ENCODE data around the gene GRIFIN.

The GRIFIN gene

GRCh38 chr7:2452643-2453270 lies 23.4 kb downstream of the GRIFIN start:
- no peak for TF ChIP-seq POLR2A (IDR thresholded peaks at IDR 0.05; ENCODE audit: low read depth, low read length)
- FAIRE-seq: no peak
- no peak for DNase-seq (ENCODE audit: insufficient read length, low spot score)

- TF ChIP-seq POLR2A (IDR thresholded peaks at IDR 0.05; ENCODE audit: low read depth, low read length): no peak
- DNase-seq (ENCODE audit: insufficient read length, low spot score): no peak
- FAIRE-seq: no peak
Observed at GRCh38 chr7:2452074-2452507, 24.1 kb downstream of the GRIFIN start.

- no peak; the same call in 1 of the 2 replicates for TF ChIP-seq POLR2A (IDR thresholded peaks at IDR 0.05; ENCODE audit: low read depth, low read length)
- FAIRE-seq: no peak
Observed at GRCh38 chr7:2451171-2452073, 24.8 kb downstream of the GRIFIN start.

DNA sequence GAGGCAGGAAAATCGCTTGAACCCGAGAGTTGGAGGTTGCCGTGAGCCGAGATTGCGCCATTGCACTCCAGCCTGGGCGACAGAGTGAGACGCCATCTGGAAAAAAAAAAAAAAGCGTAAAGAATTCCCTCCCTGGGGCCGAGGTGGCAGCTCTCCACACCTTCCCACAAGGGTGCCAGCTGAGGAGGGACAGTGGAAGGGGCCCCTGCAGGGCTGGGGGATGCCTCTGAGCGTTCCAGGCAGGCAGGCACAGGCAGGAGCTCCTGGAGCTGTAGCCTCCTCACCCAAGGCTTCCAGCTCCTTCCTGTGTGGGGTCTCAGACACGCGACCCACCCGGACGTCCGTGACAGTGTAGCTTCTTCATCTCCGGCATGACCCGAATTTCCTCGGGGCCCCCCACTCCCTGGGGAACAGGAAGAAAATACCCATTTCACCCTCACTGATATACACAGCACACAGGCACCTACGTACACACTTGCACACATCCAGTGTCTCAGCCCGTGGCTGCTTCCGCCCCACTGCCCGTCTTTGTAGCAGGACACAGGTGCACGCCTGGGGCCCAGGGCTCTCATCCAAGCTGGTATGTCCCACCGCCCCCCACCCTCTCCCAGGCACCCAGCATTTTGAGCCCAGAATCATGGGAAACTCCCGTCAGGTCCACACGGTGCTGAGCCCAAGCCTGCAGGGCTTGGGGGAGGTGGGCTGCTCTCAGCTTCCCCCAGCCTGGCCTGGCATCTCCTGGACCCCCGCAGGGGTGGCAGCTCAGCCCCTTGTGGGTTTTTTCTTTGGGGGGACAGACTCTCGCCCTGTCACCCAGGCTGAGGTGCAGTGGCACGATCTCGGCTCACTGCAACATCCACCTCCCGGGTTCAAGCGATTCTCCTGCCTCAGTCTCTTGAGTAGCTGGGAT lies 25.7 kb downstream of the GRIFIN start:
- no peak for FAIRE-seq
- DNase-seq (ENCODE audit: insufficient read length, low spot score): no peak

More at GRCh38 chr7:2451171-2452073, 24.8 kb downstream of the GRIFIN start:
- DNase-seq (ENCODE audit: insufficient read length, low spot score): peak; percentile 99

DNA sequence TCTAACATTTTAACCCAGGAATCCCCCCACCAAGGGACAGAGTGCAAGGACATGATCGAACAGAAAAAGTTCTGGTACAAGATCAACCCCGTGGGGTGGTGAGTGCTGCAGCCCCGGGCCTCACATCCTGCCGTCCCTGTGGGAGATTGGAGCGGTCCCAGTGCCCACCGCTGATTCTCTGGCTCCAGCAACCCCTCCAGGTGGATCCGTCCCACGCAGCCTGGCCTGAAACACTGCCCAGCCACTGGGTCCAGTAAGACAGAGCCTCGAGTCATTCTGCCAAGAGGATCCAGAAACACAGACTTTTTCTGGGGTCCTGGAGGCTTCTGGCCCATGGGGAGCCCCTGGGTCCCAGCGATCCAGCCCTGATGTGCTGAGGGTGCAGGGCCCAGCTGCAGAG lies 29.5 kb downstream of the GRIFIN start:
- no peak for TF ChIP-seq POLR2A (IDR thresholded peaks at IDR 0.05; ENCODE audit: low read depth, low read length)
- FAIRE-seq (no peak), DNase-seq (ENCODE audit: insufficient read length, low spot score) (no peak)

More for the DNA sequence above, 25.7 kb downstream of the GRIFIN start:
- no peak for TF ChIP-seq POLR2A (IDR thresholded peaks at IDR 0.05; ENCODE audit: low read depth, low read length)

GRCh38 chr7:2445898-2446555 lies 30.2 kb downstream of the GRIFIN start:
- no peak for FAIRE-seq

GRCh38 chr7:2445047-2445446 lies 31.2 kb downstream of the GRIFIN start:
- no peak for FAIRE-seq
- DNase-seq (ENCODE audit: insufficient read length, low spot score): no peak

More at GRCh38 chr7:2445898-2446555, 30.2 kb downstream of the GRIFIN start:
- no peak for TF ChIP-seq POLR2A (IDR thresholded peaks at IDR 0.05; ENCODE audit: low read depth, low read length)
- DNase-seq (ENCODE audit: insufficient read length, low spot score): no peak

DNA sequence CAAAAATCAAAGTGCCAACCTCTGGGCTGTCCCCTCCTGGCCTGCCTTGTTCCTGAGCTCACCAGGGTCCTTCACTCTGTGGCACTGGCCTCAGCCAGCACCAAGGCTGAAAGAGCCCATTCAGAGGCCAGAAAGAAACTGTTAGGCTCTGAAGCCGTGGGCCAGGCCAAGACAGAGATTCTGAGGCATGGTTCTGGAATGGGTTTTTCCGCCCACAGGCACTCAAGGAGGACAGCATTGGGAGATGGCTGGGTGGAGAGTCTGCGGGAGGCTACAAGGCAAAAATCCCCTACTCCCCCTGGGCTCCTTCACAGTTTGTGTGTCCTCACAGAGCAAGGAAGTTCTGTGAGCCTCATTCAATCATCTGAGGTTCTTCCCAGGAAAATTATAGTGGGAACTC lies 31.7 kb downstream of the GRIFIN start:
- DNase-seq (ENCODE audit: insufficient read length, low spot score) (no peak), FAIRE-seq (no peak)
- TF ChIP-seq POLR2A (IDR thresholded peaks at IDR 0.05; ENCODE audit: low read depth, low read length): no peak

More at GRCh38 chr7:2445047-2445446, 31.2 kb downstream of the GRIFIN start:
- no peak for TF ChIP-seq POLR2A (IDR thresholded peaks at IDR 0.05; ENCODE audit: low read depth, low read length)

DNA sequence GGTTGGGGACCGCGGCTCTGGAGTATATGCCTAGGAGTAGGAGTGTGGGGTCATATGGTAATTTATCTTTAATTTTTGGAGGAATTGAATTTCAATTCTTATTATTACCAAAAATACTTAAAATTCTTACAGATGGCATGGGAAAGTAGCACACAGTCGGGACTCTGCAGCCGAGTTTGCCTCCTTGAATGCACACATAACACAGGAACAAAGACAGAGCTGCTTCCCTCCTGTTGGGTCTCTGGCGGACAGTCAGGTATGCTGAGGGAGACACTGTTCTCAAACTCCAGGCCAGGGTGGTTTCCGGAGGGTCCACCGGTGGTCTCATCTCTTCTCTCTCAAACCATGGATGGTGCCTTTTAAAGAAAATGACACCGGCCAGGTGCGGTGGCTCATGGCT lies 32.7 kb downstream of the GRIFIN start:
- no peak for TF ChIP-seq POLR2A (IDR thresholded peaks at IDR 0.05; ENCODE audit: low read depth, low read length)
- no peak for FAIRE-seq
- DNase-seq (ENCODE audit: insufficient read length, low spot score): no peak

GRCh38 chr7:2441430-2442058 lies 34.7 kb downstream of the GRIFIN start:
- FAIRE-seq (no peak), DNase-seq (ENCODE audit: insufficient read length, low spot score) (no peak)
- TF ChIP-seq POLR2A (IDR thresholded peaks at IDR 0.05; ENCODE audit: low read depth, low read length): no peak

GRCh38 chr7:2440608-2441245 lies 35.5 kb downstream of the GRIFIN start:
- no peak for FAIRE-seq
- no peak for DNase-seq (ENCODE audit: insufficient read length, low spot score)
- no peak for TF ChIP-seq POLR2A (IDR thresholded peaks at IDR 0.05; ENCODE audit: low read depth, low read length)

DNA sequence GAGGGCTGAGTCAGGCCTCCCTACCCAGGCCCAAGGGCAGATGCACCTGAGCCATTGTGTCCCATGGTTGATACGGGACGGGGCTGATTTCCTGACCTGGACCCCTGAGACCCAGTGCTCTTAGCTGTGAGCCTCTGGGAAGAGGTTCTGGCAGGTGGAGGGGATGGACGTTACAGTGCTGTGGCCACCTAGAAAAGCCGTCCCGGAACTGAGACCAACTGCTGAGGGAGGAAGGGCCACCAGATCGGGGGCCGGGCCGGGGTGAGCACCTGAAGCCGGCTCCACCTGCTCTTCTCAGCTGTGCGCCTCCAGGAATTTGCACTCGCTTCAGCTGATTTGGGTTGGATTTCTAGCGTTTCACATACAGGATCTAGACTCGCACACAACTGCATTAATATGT lies 37.4 kb downstream of the GRIFIN start:
- DNase-seq (ENCODE audit: insufficient read length, low spot score): no peak
- FAIRE-seq: no peak
- no peak for TF ChIP-seq POLR2A (IDR thresholded peaks at IDR 0.05; ENCODE audit: low read depth, low read length)
